ENCODE data around the gene CPA4. TPM values are rescaled to one million over a fixed set of nuclear protein-coding genes. Genes with fewer than 3 reads are reported as not detected.
A peak's percentile ranks its signal among the peaks of the same experiment; 100 is the strongest.

The CPA4 gene
- total RNA-seq, 4 donors from 2014 or later = 5.3 to 12.3 (median 9.6) TPM

DNA sequence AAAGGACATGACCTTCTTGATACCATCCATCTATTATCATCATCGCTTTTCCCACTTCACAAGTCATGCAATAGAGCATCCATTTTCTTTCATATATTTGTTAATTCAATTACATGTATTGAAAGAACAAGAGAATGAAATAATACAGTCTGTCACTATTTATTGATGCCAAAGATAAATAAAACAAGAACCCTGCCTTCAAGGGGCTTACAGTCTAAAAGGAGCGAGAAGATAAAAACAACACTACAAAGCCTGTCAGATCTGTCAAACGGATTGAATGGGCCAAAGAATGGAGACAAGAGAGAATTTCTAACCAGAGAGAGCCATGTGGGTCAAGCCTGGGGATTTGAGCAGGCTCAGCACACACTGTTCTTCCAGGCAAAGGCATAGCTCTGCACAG is 67.6 kb downstream of the CPA4 start:
- TF ChIP-seq POLR2A (IDR thresholded peaks at IDR 0.05) = no peak
- TF ChIP-seq CTCF (IDR thresholded peaks at IDR 0.05) = no peak
- no peaks in the 10 kb centered on the region for H3K27me3 ChIP-seq
- H3K4me3 ChIP-seq = no peak overlapping the region
- intact Hi-C loops (cut with DNase I) = no loop called here
- H3K4me1 ChIP-seq = peaks cover 19 to 58% (median 30%) of the 10 kb centered on the region in 3 donors
- no peaks in the 10 kb centered on the region for H3K36me3 ChIP-seq
- 87 to 99% methylated on average over 3 of the region's 3 CpGs for WGBS, 2 donors
- DNase-seq = no peak
- no peak overlapping the region for H3K27ac ChIP-seq
- peaks cover 0 to 14% (median 3%) of the 10 kb centered on the region in 3 donors for H3K9me3 ChIP-seq

DNA sequence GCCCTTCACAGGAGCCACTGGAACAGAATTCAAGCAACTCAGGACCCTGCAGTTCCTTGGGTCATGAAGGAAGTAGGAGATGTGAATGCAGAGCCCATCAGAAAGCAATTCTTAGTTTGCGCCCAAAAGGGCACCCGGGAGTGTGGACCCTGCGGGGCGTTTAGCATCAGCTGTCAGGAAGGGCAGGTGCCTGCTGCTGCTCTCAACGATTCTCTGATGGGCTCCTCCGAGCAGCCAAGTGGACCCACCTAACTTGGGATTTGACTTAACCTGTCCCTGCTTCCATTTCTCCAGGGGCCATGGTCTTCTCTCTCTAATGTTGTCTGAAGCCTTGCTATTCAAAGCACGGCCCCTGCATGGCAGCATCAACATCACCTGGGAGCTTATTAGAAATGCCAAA is 68.7 kb downstream of the CPA4 start:
- 86 to 94% methylated on average over 3 to 7 of the region's 7 CpGs for WGBS, 2 donors
- intact Hi-C loops (cut with DNase I) = no loop called here
- no peak for TF ChIP-seq CTCF (IDR thresholded peaks at IDR 0.05)
- no peak overlapping the region for H3K27ac ChIP-seq
- H3K27me3 ChIP-seq = no peaks in the 10 kb centered on the region
- H3K4me3 ChIP-seq = no peak overlapping the region
- no peak for DNase-seq
- no peaks in the 10 kb centered on the region for H3K36me3 ChIP-seq
- peaks cover 0 to 14% (median 3%) of the 10 kb centered on the region in 3 donors for H3K9me3 ChIP-seq
- peaks cover 9 to 46% (median 18%) of the 10 kb centered on the region in 3 donors for H3K4me1 ChIP-seq

GRCh38 chr7:130362251-130362816 is 69.4 kb downstream of the CPA4 start:
- WGBS, 2 donors = 91 to 93% methylated on average over 7 to 9 of the region's 10 CpGs
- Histone ChIP-seq H3K4me3 (no peak overlapping the region), H3K27ac (no peak overlapping the region), H3K27me3 (no peaks in the 10 kb centered on the region), H3K36me3 (no peaks in the 10 kb centered on the region), H3K9me3 (peaks cover 0 to 14% (median 3%) of the 10 kb centered on the region in 3 donors), H3K4me1 (peaks cover 8 to 40% (median 12%) of the 10 kb centered on the region in 3 donors)
- no peak for TF ChIP-seq POLR2A (IDR thresholded peaks at IDR 0.05)
- TF ChIP-seq CTCF (IDR thresholded peaks at IDR 0.05) = no peak
- no peak for DNase-seq
- intact Hi-C loops (cut with DNase I) = no loop called here

DNA sequence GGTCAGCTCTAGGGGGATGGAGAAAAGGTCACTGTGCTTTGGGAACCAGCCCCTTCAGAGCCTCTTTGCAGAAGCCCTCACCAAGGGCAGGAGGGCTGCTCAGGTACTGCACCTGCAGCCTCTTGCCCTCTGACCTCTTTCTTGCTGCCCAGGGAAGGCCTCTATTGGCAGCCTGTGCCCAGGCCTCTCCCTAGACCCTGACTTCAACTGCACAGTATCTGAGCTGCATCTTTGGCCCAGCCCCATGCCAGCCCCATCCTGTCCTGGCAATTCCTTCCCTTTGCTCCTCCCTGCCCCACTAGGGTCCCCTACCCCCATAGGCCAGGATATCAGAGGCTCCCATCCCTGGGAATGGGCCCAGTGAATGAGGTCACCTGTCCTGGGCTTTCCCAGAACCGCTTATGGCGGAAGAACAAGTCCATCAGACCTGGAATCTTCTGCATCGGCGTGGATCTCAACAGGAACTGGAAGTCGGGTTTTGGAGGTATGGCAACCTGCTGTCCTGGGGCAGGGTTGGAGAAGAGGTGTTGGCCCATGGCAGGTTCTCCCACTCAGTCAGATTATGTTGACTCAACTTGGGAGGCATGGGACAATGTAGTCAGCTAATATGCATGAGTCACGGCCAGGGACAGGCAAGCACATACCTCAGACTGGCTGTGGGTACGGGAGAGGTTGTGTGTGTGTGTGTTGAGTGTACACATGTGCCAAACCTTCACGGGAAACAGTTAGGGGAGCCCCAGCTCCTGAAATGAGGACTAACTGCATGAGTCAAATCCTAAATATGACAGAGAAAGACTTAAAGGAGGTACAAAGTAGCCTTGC is 70.3 kb downstream of the CPA4 start:
- H3K9me3 ChIP-seq = peaks cover 0 to 14% (median 3%) of the 10 kb centered on the region in 3 donors
- no peaks in the 10 kb centered on the region for H3K27me3 ChIP-seq
- H3K27ac ChIP-seq = peak overlapping the region; percentile 58 to 70 (median 64)
- WGBS, 2 donors = 25 to 39% methylated on average over 3 to 7 of the region's 8 CpGs
- H3K36me3 ChIP-seq = no peaks in the 10 kb centered on the region
- H3K4me1 ChIP-seq = peaks cover 8 to 36% (median 10%) of the 10 kb centered on the region in 3 donors
- H3K4me3 ChIP-seq = no peak overlapping the region
- intact Hi-C loops (cut with DNase I) = no loop called here
- no peak for TF ChIP-seq POLR2A (IDR thresholded peaks at IDR 0.05)
- TF ChIP-seq CTCF (IDR thresholded peaks at IDR 0.05) = no peak
- no peak for DNase-seq

DNA sequence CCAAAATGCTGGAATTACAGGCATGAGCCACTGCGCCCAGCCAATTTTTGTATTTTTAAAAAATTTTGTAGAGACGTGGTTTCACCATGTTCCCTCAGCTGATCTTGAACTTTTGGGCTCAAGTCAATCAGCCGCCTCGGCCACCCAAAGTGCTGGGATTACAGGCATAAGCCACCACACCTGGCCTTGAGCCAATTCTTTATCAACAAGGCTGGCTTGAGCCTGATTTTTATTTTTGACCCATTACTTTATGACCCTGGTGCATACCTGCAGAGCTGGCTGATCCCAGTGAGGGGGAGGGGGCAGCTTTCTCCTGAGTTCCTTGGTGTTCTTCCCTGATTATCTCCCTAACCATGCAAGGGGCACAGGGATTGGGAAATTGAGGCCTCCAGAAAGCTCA is 71.5 kb downstream of the CPA4 start:
- no peaks in the 10 kb centered on the region for H3K27me3 ChIP-seq
- 90 to 92% methylated on average over 4 of the region's 4 CpGs for WGBS, 2 donors
- H3K27ac ChIP-seq = no peak overlapping the region
- H3K4me3 ChIP-seq = no peak overlapping the region
- TF ChIP-seq POLR2A (IDR thresholded peaks at IDR 0.05) = no peak
- no peak for TF ChIP-seq CTCF (IDR thresholded peaks at IDR 0.05)
- peaks cover 8 to 43% (median 16%) of the 10 kb centered on the region in 3 donors for H3K4me1 ChIP-seq
- intact Hi-C loops (cut with DNase I) = no loop called here
- H3K9me3 ChIP-seq = peaks cover 0 to 8% (median 0%) of the 10 kb centered on the region in 3 donors
- no peak for DNase-seq
- no peaks in the 10 kb centered on the region for H3K36me3 ChIP-seq
